Transverse colon (tissue), 3 donors: Measurements from ENCODE around the gene ACTN4.
"Not testable (repeated sequence)": the region's sequence is repeated elsewhere in the genome, so short reads cannot be mapped to it uniquely, and the experiment has no call there.

Source experiments
- POLR2A ChIP-seq: fragments of 450-650 bp; IDR thresholded peaks from one replicate; pipeline ENCODE4 v1.6.1; 2016; ENCODE audit warnings: antibody characterized with exemption, mild to moderate bottlenecking, moderate library complexity
- POLR2AphosphoS5 ChIP-seq, 3 donors: sonication (generic); formaldehyde crosslinking; IDR thresholded peaks; one replicate each; pipeline ENCODE4 v1.6.1; 2016; ENCODE audit warnings: antibody characterized with exemption in 3 of 3

GRCh38 chr19:38770228-38770948 is 122.9 kb downstream of the ACTN4 start:
- TF ChIP-seq POLR2A; POLR2AphosphoS5 (IDR thresholded peaks at IDR 0.05): not testable (repeated sequence)
